Stimulated activated CD4-positive, alpha-beta T cell treated with anti-CD3 and anti-CD28 coated beads, TNF-alpha, amount 100 ng/mL, for 4 hours (primary cell): ENCODE results near the gene ADH7.
"Not testable (repeated sequence)": the region's sequence is repeated elsewhere in the genome, so short reads cannot be mapped to it uniquely, and the experiment has no call there.

Experiments used
- DNase-seq, 3 experiments: peaks; one replicate each; pipeline ENCODE4 v3.0.0-alpha.2; 2020; ENCODE audit warnings: low read depth in 3 of 3

The ADH7 gene

DNA sequence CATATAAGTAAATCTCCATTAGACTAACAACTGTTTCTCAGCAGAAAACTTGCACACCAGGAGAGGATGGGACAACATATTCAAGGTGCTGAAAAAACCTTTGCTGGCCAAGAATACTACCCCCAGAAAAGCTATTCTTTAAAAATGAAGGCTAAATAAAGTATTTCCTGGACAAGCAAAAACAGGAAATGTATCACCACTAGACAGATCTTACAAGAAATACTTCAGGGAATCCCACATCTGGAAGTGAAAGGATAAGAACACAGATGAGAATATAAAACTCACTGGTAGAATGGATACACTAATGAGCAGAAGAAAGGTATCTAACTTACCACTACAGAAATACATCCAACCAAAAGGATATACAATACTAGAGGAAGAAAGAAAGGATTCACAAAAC, 55.6 kb downstream of the ADH7 start:
- no peak for DNase-seq

DNA sequence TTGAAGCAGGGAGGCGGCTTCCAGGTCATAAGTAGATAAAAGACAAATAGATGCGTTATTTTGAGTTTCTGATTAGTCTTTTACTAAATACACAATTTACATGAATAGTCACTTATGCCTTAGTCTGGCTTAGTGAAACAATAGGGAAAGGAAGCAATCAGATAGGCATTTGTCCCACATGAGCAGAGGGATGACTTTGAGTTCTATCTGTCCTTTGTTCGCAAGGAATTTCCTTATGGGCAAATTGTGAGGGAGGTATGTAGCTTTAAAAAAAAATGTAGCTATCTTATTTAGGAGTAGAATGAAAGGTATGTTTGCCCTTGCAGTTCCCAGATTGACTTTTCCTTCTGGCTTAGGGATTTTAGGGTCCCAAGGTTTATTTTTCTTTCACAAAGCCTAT, 56.3 kb downstream of the ADH7 start:
- no peak for DNase-seq

DNA sequence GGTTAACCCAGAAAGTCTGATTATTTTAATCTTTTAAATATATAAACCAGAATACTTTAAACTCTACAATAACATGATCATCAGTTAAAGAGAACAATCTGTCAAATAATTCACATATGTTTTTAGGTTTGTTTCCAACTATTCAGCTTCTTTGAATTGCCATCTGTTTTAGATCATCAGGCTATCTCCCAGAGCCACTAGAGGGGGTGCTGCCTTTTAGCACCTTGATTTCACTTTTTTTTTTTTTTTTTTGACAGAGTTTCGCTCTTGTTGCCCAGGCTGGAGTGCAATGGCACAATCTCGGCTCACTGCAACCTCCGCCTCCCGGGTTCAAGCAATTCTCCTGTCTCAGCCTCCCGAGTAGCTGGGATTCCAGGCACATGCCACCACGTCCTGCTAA, 57.8 kb downstream of the ADH7 start:
- DNase-seq: not testable (repeated sequence)

DNA sequence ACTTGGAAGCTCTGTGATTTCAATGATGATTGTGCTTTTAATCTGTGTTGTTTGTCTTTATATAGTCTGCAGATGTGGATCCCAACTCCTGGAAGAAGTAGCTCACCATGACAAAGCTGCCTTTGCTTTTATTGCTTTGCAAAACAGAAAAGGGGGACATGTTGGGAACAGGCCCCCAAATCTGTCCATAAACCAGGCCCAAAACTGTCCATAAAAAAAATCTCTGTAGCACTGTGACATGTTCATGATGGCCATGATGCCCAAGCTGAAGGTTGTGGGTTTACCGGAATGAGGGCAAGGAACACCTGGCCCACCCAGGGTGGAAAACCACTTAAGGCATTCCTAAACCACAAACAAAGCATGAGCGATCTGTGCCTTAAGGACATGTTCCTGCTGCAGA, 62.7 kb downstream of the ADH7 start:
- not testable (repeated sequence) for DNase-seq

DNA sequence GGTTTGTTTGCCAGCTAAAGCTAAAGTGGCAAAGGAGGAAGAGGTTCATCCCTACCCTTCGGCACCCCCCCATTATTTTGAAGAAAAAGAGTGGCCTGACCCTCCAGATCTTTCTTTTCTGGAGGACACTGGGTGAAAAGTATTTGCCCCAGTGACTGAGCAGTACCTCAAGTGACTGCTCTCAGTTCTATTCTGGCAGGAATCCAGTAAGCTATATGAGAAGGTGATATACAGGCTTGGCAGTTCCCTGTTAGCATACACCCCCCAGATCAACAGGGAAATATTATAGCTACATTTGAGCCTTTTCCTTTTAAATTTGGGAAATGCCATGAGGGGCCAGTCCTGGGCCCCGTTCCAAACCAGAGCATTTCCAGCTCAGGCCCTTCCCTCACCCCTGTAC, 67.3 kb downstream of the ADH7 start:
- not testable (repeated sequence) for DNase-seq

DNA sequence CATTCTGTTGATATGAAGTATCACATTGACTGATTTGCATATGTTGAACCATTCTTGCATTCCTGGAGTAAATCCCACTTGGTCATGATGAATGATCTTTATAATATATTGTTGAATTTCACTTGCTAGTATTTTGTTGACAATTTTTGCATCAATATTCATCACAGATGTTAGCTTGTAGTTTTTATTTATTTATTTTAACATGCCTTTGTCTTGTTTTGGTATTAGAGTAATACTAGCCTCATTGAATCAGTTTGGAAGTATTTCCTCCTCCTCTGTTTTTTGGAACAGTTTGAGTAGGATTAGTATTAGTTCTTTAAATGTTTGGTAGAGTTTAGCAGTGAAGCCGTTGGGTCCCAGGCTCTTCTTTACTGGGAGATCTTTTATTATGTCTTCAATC, 68.7 kb downstream of the ADH7 start:
- no peak for DNase-seq

DNA sequence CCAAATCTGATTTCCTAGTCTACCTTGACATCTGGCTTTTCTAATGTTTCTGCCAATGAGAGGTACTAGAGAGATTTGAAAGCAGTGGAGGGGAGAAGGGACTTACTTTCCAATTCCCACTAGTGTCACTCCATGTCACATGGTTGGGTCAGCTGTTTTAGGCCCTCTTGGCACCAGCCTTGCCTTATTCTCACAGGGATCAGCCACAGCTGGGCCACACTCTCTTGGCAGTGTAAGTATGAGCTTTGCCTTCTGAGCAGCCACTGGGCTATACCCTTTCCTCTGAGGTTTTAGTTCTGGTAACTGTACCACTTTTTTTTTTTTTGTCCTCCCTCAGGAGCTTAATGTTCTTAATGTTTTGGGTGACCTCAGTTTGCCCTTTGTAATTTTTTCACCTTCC, 72.4 kb downstream of the ADH7 start:
- no peak for DNase-seq
